Body of pancreas (tissue), 4 donors: Measurements from ENCODE around the gene GEMIN4. TPM values are rescaled to one million over a fixed set of nuclear protein-coding genes. Genes with fewer than 3 reads are reported as not detected.

Experiments
- ATAC-seq: fragments of 150-250 bp; one replicate; pipeline ENCODE4 v1.9.1; 2016
- DNase-seq, 4 donors: peaks; one replicate each; pipeline ENCODE4 v3.0.0-alpha.2; 2019
- H3K27ac ChIP-seq, 4 donors: fragments of 200-600 bp; sonication (generic); 1 replicate in 3 of 4; 2 replicates in 1 of 4; pipeline versions ENCODE4 v1.5.1 to v1.6.1; 2016 to 2019; ENCODE audit warnings: mild to moderate bottlenecking in 1 of 4, mixed read lengths in 1 of 4, moderate library complexity in 1 of 4
- H3K27me3 ChIP-seq, 2 donors: fragments of 200-600 bp; sonication (generic); one replicate each; pipeline ENCODE4 v1.6.0; 2016; ENCODE audit warnings: mild to moderate bottlenecking in 1 of 2
- H3K36me3 ChIP-seq, 2 donors: fragments of 200-600 bp; sonication (generic); replicated peaks in 1 of 2; 2 replicates each; pipeline ENCODE4 v1.5.1; 2016; ENCODE audit warnings: low read depth in 2 of 2; ENCODE audit not compliant: insufficient read depth in 1 of 2
- H3K4me1 ChIP-seq: fragments of 200-600 bp; sonication (generic); one replicate; pipeline ENCODE4 v1.6.0; 2016
- H3K4me3 ChIP-seq, 2 donors: fragments of 200-600 bp; sonication (generic); 1 replicate in 1 of 2; 2 replicates in 1 of 2; pipeline ENCODE4 v1.5.1; 2016 to 2019
- H3K9me3 ChIP-seq, 3 donors: fragments of 200-600 bp; sonication (generic); 1 replicate in 2 of 3; 2 replicates in 1 of 3; pipeline ENCODE4 v1.5.1; 2016
- CTCF ChIP-seq, 7 experiments: fragments of 450-650 bp in 4 of 7; fragments of 200-600 bp in 3 of 7; sonication (generic) in 3 of 7; IDR thresholded peaks; one replicate each; pipeline ENCODE4 v1.5.1; 2016 to 2019; ENCODE audit warnings: antibody characterized with exemption in 7 of 7
- POLR2A ChIP-seq, 3 donors: fragments of 450-650 bp; IDR thresholded peaks; one replicate each; pipeline ENCODE4 v1.6.1; 2016; ENCODE audit warnings: antibody characterized with exemption in 3 of 3, mild to moderate bottlenecking in 2 of 3
- WGBS, 2 donors: methylation state at CpG; one replicate each; pipeline ENCODE4 v1.1.5; 2017; 5-methylcytosine and 5-hydroxymethylcytosine counted together
- intact Hi-C: fragments of 100-400 bp; cut with DNase I; formaldehyde crosslinking; loops from one replicate; pipeline ENCODE4 v1.15.1; 2023
- total RNA-seq, 2 donors: library from RNA; depleted of rRNA; stranded (reverse); fragments of >200 nt; gene quantifications; one replicate each; pipeline ENCODE4 v1.1.0, GENCODE V29; 2016

Gene GEMIN4
- total RNA-seq, 2 donors from 2014 or later, result 5.6 to 7.3 TPM

GRCh38 chr17:746783-747629 is 5.1 kb downstream of the GEMIN4 start:
- no peaks in the 10 kb centered on the region for H3K27me3 ChIP-seq
- H3K4me1 ChIP-seq, result peaks cover 17% of the 10 kb centered on the region
- no peaks in the 10 kb centered on the region for H3K9me3 ChIP-seq
- peaks cover 0 to 23% of the 10 kb centered on the region in 2 donors for H3K36me3 ChIP-seq
- TF ChIP-seq CTCF (IDR thresholded peaks at IDR 0.05) (no peak), POLR2A (IDR thresholded peaks at IDR 0.05) (no peak)
- WGBS, 2 donors, result 92 to 96% methylated on average over 15 to 36 of the region's 38 CpGs
- H3K4me3 ChIP-seq, result no peak overlapping the region
- ATAC-seq (no peak), DNase-seq (no peak)
- intact Hi-C loops, result no loop called here
- H3K27ac ChIP-seq, result no peak overlapping the region

- intact Hi-C loops, result no loop called here
- Histone ChIP-seq H3K36me3 (peaks cover 5 to 26% of the 10 kb centered on the region in 2 donors), H3K4me1 (peaks cover 14% of the 10 kb centered on the region), H3K9me3 (no peaks in the 10 kb centered on the region), H3K27me3 (no peaks in the 10 kb centered on the region), H3K4me3 (no peak overlapping the region), H3K27ac (no peak overlapping the region)
- DNase-seq (no peak), ATAC-seq (no peak)
- 87 to 91% methylated on average over 9 of the region's 9 CpGs for WGBS, 2 donors
- no peak for TF ChIP-seq CTCF (IDR thresholded peaks at IDR 0.05)
- no peak for TF ChIP-seq POLR2A (IDR thresholded peaks at IDR 0.05)
Observed at GRCh38 chr17:746181-746580, 5.9 kb downstream of the GEMIN4 start.

DNA sequence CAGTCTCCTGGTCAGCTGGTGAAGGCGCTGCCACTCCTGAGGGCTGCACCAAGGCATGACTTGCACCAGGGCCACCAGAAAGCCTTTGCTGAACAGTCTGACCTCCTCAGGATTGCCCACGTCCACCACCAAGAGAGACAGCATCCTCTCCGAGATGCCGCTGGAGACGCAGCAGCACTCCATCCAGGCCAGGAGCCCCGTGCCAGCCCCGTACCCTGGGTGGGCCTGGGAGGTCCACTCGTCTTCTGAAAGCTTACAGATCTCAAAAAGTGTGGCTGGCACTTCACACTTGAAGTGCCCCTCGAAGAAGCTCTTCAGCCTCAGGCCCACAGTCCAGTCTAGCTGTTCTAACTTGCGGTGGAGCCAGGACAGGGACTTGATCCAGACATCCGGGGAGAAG is 6.7 kb downstream of the GEMIN4 start:
- peaks cover 7 to 26% of the 10 kb centered on the region in 2 donors for H3K36me3 ChIP-seq
- no peaks in the 10 kb centered on the region for H3K27me3 ChIP-seq
- no peak overlapping the region for H3K27ac ChIP-seq
- no peak for TF ChIP-seq POLR2A (IDR thresholded peaks at IDR 0.05)
- no peak for TF ChIP-seq CTCF (IDR thresholded peaks at IDR 0.05)
- WGBS, 2 donors, result 92 to 94% methylated on average over 8 to 10 of the region's 11 CpGs
- DNase-seq (no peak), ATAC-seq (no peak)
- H3K4me1 ChIP-seq, result peaks cover 6% of the 10 kb centered on the region
- intact Hi-C loops, result no loop called here
- no peaks in the 10 kb centered on the region for H3K9me3 ChIP-seq
- H3K4me3 ChIP-seq, result no peak overlapping the region

GRCh38 chr17:744937-745336 is 7.1 kb downstream of the GEMIN4 start:
- Histone ChIP-seq H3K9me3 (no peaks in the 10 kb centered on the region), H3K27ac (no peak overlapping the region), H3K4me1 (peaks cover 1% of the 10 kb centered on the region), H3K4me3 (no peak overlapping the region), H3K36me3 (peaks cover 7 to 26% of the 10 kb centered on the region in 2 donors), H3K27me3 (no peaks in the 10 kb centered on the region)
- intact Hi-C loops, result no loop called here
- WGBS, 2 donors, result 79 to 91% methylated on average over 7 to 9 of the region's 9 CpGs
- DNase-seq, result no peak
- ATAC-seq, result no peak
- TF ChIP-seq CTCF (IDR thresholded peaks at IDR 0.05) (no peak), POLR2A (IDR thresholded peaks at IDR 0.05) (no peak)

DNA sequence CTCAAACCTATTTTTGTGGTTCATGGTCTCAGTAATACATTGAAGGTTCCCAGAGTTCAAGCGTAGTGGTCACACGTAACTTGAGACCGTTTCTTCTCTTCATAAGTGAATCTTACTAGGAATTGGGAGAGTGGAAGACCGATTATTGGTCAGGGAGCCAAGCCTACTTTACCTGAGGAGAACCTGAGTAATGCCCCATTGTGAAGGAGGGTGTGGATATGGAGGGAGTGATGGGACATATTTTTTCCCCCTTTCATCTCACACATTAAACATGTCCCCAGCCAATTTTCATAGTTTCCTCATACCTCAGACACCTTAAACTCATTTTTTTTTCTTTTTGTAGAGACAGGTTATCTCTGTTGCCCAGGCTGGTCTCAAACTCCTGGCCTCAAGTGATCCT is 8.9 kb downstream of the GEMIN4 start:
- DNase-seq, result no peak
- no peak overlapping the region for H3K27ac ChIP-seq
- H3K27me3 ChIP-seq, result no peaks in the 10 kb centered on the region
- 94 to 95% methylated on average over 4 of the region's 4 CpGs for WGBS, 2 donors
- intact Hi-C loops, result no loop called here
- H3K9me3 ChIP-seq, result no peaks in the 10 kb centered on the region
- ATAC-seq, result no peak
- no peak overlapping the region for H3K4me3 ChIP-seq
- H3K36me3 ChIP-seq, result peaks cover 7 to 26% of the 10 kb centered on the region in 2 donors
- no peak for TF ChIP-seq POLR2A (IDR thresholded peaks at IDR 0.05)
- no peak for TF ChIP-seq CTCF (IDR thresholded peaks at IDR 0.05)
- H3K4me1 ChIP-seq, result no peaks in the 10 kb centered on the region
